ENCODE results near the gene TMEM9B. TPM values are rescaled to one million over a fixed set of nuclear protein-coding genes. Genes with fewer than 3 reads are reported as not detected.

Gene TMEM9B
- total RNA-seq, 1 donor from 2014 or later = 30.3 TPM

GRCh38 chr11:8917157-8917825 is 47.0 kb downstream of the TMEM9B start:
- DNase-seq (ENCODE audit: low read depth) = peak; percentile 45
- H3K4me3 ChIP-seq (ENCODE audit: low read depth, low read length) = no peak overlapping the region
- TF ChIP-seq, protein P1, sequence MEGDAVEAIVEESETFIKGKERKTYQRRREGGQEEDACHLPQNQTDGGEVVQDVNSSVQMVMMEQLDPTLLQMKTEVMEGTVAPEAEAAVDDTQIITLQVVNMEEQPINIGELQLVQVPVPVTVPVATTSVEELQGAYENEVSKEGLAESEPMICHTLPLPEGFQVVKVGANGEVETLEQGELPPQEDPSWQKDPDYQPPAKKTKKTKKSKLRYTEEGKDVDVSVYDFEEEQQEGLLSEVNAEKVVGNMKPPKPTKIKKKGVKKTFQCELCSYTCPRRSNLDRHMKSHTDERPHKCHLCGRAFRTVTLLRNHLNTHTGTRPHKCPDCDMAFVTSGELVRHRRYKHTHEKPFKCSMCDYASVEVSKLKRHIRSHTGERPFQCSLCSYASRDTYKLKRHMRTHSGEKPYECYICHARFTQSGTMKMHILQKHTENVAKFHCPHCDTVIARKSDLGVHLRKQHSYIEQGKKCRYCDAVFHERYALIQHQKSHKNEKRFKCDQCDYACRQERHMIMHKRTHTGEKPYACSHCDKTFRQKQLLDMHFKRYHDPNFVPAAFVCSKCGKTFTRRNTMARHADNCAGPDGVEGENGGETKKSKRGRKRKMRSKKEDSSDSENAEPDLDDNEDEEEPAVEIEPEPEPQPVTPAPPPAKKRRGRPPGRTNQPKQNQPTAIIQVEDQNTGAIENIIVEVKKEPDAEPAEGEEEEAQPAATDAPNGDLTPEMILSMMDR (conservative IDR thresholded peaks at IDR 0.05; ENCODE audit: low read depth, low read length) = no peak

DNA sequence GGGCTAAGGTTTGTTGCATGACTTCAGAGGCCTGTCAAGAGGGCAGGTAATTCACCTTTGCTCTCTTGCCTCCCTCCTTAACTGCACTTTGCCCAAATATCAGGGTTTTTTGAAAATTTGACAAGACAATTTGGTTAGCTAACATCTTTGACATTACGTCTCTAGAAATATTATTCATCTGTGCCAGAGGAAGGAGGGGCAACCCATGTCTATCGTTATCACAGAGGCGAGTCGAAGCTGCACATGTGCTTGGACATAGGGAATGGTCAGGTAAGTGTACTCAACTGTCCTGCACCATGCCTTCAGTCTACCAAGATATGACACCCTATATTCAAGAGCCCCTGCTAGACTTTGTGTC is 49.6 kb downstream of the TMEM9B start:
- TF ChIP-seq, protein P1 (conservative IDR thresholded peaks at IDR 0.05; ENCODE audit: low read depth, low read length) = no peak

DNA sequence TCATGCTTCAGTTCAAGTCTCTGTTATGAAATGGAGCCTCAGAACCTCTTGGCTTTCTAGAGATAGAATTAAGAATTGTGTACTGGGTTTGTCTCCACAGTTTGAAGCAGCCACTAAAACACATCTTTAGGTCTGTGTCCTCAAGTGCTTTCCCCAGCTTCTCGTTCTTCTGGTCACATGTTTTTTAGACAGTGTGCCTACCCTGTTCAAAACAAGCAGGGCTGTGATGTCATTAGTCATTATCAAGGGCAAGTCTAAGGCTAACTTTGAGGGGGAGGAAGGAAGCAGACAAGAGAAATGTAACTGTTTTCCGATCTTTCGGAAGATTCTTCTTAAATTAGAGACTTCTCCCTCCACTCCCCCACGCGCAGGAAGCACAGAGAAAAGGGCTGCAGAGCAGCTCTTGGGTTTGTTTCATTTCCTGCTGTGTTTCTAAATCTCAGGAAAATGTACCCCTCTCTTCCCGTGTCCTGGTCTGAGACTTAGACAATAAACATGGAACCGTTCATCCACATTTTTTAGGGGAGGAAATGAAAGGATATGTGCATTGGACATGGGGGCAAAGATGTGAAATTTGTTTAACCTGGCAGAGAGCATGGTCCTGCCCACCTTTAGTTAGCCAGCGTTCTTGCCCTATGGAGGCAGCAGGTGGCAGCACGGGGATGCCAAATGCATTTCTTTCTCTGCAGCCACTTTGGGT is 50.1 kb downstream of the TMEM9B start:
- H3K4me3 ChIP-seq (ENCODE audit: low read depth, low read length) = no peak overlapping the region
- TF ChIP-seq, protein P1 (conservative IDR thresholded peaks at IDR 0.05; ENCODE audit: low read depth, low read length) = peak; percentile 79
- DNase-seq (ENCODE audit: low read depth) = no peak

More for the DNA sequence above, 49.6 kb downstream of the TMEM9B start:
- DNase-seq (ENCODE audit: low read depth) = no peak
- no peak overlapping the region for H3K4me3 ChIP-seq (ENCODE audit: low read depth, low read length)

GRCh38 chr11:8911029-8911823 is 53.0 kb downstream of the TMEM9B start, which contains the start of gene AKIP1:
TSS of gene AKIP1 (plus strand) at chr11:8911189. CDS start at chr11:8911450, 261 bp downstream.
- peak within 1 kb of the TSS; percentile 96 for H3K4me3 ChIP-seq (ENCODE audit: low read depth, low read length)
- TF ChIP-seq, protein P1 (conservative IDR thresholded peaks at IDR 0.05; ENCODE audit: low read depth, low read length) = no peak

GRCh38 chr11:8910649-8911026 is 53.6 kb downstream of the TMEM9B start:
- TF ChIP-seq, protein P1 (conservative IDR thresholded peaks at IDR 0.05; ENCODE audit: low read depth, low read length) = no peak
- no peak for DNase-seq (ENCODE audit: low read depth)

More at GRCh38 chr11:8911029-8911823, 53.0 kb downstream of the TMEM9B start, which contains the start of gene AKIP1:
- DNase-seq (ENCODE audit: low read depth) = peak; percentile 13

DNA sequence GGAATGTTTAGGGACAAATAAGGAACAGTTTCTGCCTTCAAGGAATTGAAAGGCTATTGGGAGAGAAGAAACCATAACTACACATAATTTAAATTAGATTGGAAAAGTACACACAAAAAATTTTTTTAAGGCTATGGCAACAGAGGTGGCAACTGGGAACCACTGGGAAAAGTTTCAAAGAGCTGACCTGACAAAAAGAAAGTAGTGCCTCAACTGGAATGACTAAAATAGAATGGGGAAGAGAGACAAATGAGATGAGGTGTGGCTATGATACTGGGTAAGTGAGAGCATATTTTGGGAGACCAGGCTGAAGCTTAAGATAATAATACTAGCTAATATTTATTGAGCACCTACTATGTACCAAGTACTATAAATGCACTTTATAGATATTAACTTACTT is 56.1 kb downstream of the TMEM9B start:
- H3K4me3 ChIP-seq (ENCODE audit: low read depth, low read length) = no peak overlapping the region
- DNase-seq (ENCODE audit: low read depth) = no peak
- TF ChIP-seq, protein P1 (conservative IDR thresholded peaks at IDR 0.05; ENCODE audit: low read depth, low read length) = no peak

More at GRCh38 chr11:8910649-8911026, 53.6 kb downstream of the TMEM9B start:
- H3K4me3 ChIP-seq (ENCODE audit: low read depth, low read length) = peak overlapping the region; percentile 64

Measured in epithelial cell of proximal tubule (primary cell).